NCI-H2196 (cell line): ENCODE measurements around the gene CD302.
"Not testable (repeated sequence)": the region's sequence is repeated elsewhere in the genome, so short reads cannot be mapped to it uniquely, and the experiment has no call there.

ENCODE experiments used
- DNase-seq: peaks from one replicate; lab custom pipeline; 2025; ENCODE audit not compliant: unreplicated experiment; lab: John Stamatoyannopoulos, UW

The CD302 gene

GRCh38 chr2:159755788-159756187, 42.2 kb downstream of the CD302 start:
- no peak for DNase-seq

- no peak for DNase-seq
Measured at GRCh38 chr2:159755014-159755413, 43.0 kb downstream of the CD302 start.

GRCh38 chr2:159753797-159754196, 44.2 kb downstream of the CD302 start:
- DNase-seq, result no peak

- no peak for DNase-seq
Measured at GRCh38 chr2:159750873-159751272, 47.1 kb downstream of the CD302 start.

GRCh38 chr2:159748089-159748488, 49.9 kb downstream of the CD302 start:
- no peak for DNase-seq

- not testable (repeated sequence) for DNase-seq
Measured at GRCh38 chr2:159745237-159745636, 52.8 kb downstream of the CD302 start.

- peak; percentile 21 for DNase-seq
Measured at GRCh38 chr2:159744363-159744762, 53.6 kb downstream of the CD302 start.

- no peak for DNase-seq
Measured at GRCh38 chr2:159742846-159743245, 55.2 kb downstream of the CD302 start.

GRCh38 chr2:159738509-159739390, 59.3 kb downstream of the CD302 start:
- DNase-seq, result no peak

GRCh38 chr2:159737917-159738296, 60.1 kb downstream of the CD302 start:
- no peak for DNase-seq

- no peak for DNase-seq
Measured at GRCh38 chr2:159737292-159737916, 60.6 kb downstream of the CD302 start.

GRCh38 chr2:159736048-159736447, 62.0 kb downstream of the CD302 start:
- DNase-seq, result no peak

GRCh38 chr2:159735648-159736047, 62.4 kb downstream of the CD302 start:
- no peak for DNase-seq

GRCh38 chr2:159728629-159729028, 69.4 kb downstream of the CD302 start:
- DNase-seq, result no peak

GRCh38 chr2:159725713-159726112, 72.3 kb downstream of the CD302 start:
- no peak for DNase-seq

- not testable (repeated sequence) for DNase-seq
Measured at GRCh38 chr2:159724795-159725572, 73.0 kb downstream of the CD302 start.

- DNase-seq, result no peak
Measured at GRCh38 chr2:159722580-159722979, 75.4 kb downstream of the CD302 start.

GRCh38 chr2:159720676-159721075, 77.3 kb downstream of the CD302 start:
- no peak for DNase-seq
